GM21529 (cell line): ENCODE results near the gene SCAP.
A peak's percentile ranks its signal among the peaks of the same experiment; 100 is the strongest.
"Not testable (repeated sequence)": the region's sequence is repeated elsewhere in the genome, so short reads cannot be mapped to it uniquely, and the experiment has no call there.

Source experiments
- ATAC-seq: cut with Tn5 transposase; IDR thresholded peaks from one replicate; pipeline ENCODE4 v1.9.1; 2021; ENCODE audit not compliant: unreplicated experiment

The SCAP gene

DNA sequence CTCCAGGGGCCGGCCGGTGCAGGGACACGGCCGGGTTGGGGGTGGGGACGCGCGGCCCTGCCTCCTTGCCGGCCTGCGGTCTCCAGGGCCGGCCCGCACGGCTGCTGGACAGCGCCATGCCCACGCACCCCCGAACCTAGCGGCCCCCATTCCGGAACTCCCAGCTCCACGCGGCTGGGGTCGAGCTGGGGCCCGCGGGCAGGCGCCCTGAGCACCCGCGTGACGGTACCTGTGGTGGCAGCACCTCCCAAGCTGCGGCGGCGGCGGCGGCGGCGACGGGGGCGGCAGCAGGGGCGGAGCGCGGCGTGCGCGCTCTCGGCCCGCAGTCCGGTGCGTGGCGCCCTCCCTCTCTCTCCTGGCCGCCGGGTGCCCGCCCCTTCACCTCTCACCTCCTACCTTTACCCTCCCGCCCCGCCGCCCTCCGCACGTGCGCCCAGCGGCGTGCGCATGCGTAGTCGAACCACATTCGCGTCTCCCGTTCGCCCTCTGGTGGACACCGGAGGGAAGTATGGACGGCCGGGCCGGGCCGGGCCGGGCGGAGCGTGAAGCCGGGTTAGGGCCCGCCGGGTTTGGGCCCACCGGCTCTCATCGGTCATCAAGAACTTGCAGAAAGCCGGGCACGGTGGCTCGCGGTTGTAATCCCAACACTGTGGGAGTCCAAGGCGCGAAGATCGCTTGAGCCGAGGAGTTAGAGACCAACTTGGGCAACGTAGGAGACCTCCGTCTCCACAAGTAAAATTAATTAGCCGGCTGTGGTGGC, at the start of gene SCAP:
TSS of gene SCAP (minus strand) at position 372 of the 760 bp plus-strand sequence. CDS start 32,948 bp downstream, outside the sequence.
- ATAC-seq: peak; percentile 88

DNA sequence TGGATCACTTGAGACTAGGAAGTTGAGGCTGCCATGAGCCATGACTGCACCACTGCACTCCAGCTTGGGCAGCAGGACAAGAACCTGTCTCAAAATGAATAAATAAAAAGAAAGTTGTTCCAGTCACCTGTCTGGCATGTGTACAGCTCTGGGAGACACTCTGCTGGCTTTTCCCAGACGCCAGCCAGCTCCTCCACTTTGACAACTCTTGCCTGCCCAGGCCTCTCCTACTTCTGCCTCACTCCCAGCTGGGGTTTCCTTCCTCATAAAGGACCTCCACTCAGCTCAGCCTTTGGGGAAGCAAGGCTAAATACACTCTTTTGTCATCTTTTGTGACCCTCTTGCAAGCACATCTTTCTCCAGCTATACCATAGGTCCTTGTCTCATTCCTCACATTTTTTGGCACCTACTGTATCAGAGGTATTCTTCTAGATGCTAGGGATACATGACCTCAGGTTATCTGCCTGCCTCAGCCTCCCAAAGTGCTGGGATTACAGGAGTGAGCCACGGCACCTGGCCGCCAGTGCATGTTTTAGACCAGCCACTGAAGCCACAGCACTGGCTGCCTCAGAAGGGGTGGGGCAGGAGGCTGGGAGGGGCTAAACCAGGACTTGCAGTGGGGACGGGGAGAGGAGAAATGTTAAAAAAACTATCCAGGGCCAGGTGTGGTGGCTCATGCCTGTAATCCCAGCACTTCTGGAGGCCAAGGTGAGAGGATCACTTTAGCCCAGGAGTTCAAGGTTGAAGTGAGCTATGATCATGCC, 47.8 kb upstream of the SCAP start:
- ATAC-seq: no peak

DNA sequence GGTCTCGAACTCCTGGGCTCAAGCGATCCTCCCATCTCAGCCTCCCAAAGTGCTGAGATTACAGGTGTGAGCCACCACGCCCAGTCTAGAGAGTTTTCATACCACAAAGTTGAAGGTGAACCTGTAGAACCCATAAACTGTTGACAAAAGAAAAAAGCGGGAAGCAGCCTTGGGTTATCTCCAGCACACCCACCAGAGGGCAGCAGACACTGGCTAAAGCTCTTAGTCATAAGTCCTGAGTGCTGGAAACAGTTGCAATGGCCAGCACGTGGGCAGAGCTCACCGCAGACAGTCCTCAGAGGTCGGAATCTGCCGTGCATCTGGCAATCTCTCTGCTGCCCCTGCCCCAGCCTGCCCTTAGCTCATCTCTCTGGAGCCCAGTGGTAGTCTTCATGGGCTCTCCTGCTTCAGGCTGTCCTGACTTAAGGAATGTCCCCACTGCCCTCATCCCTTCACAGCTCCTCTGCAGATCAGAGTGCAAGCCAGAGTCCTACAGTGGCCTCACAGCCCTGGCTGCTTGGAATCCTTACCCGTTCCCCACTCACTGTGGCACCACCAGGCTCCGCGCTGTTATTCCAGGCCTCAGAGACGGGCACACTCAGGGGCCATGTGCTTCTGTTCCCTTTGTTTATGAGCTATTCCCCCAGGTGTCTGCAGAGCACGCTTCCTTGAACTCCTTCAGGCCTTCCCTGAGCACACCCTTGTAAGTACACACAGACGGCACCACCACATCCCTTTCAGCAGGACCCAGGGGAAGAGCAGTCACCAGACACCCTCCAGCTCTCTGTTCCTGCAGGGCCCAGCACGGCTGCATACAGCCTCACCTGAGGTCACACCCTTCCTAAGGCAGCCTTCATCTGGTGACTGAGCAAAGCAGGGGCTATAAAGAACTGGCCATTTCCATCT, 46.6 kb upstream of the SCAP start:
- no peak for ATAC-seq

DNA sequence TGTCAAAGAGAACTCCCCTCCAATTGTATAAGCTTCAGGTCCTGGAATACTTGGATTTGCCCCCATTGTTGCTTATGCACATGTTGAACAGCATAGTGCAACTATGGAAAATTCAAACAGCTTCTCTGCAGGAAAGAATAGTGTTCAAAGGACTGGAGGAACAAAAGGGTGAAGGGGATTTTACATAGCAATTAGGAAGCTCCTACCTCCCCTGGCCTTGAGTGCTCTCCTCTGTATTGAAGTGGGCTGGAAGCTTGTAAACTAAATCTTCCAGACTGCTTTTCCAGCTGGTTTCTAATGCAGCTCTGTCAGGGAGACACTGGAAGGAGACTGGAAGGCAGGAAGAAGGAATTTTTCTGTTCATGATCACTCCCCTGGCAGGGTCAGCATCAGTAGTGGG, 45.0 kb upstream of the SCAP start:
- ATAC-seq: no peak

DNA sequence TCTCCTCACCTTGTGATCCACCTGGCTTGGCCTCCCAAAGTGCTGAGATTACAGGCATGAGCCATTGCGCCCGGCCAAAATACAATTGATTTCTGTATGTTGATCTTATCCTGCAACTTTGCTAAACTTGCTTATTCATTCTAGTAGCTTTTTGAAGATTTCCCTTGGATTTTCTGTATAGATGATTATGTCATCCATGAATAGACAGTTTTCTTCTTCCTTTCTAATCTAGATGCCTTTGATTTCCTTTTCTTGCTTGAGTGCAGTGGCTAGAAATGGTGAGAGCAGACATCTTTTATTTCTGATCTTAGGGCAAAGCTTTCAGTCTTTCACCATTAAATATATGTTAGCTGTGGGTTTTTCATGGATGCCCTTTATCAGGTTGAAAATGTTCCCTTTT, 42.2 kb upstream of the SCAP start:
- no peak for ATAC-seq

DNA sequence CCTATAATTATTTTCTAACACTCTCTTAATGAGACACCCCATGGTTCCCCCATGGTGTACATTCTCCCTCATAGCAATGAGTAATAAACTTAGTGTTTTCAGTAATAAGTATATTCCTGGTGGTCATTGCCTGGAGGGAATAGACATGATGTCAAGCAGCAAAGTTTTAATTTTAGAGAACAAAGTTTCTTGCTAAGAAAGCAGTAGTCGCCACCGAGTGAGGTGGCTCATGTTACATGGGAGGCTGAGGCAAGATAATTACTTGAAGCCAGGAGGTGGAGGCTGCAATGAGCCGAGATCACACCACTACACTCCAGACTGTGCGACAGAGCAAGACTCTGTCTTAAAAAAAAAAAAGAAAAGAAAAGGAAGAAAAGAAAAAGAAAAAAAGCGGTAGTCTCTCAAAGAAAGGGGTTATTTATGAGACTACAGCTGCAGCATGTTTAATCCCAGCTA, 40.2 kb upstream of the SCAP start:
- no peak for ATAC-seq

DNA sequence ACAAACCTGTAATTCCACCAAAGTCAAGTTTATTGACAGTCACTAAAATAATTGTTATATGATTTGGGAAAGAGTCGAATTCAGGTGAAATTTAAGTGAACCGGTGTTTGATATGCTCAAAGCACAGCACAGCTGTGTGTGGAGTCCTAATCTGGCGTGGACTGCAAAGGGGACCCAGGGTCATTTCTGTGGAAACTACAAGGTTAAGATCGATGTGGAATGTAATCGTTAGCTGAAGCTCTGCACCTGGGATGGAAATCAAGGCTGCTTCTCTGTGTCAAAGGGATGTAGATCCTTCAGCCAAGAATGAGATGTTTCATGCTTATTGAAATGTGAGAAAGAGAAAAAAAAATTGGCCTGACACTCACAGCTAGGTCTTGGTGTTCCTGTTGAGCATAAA, 39.4 kb upstream of the SCAP start:
- ATAC-seq: no peak

DNA sequence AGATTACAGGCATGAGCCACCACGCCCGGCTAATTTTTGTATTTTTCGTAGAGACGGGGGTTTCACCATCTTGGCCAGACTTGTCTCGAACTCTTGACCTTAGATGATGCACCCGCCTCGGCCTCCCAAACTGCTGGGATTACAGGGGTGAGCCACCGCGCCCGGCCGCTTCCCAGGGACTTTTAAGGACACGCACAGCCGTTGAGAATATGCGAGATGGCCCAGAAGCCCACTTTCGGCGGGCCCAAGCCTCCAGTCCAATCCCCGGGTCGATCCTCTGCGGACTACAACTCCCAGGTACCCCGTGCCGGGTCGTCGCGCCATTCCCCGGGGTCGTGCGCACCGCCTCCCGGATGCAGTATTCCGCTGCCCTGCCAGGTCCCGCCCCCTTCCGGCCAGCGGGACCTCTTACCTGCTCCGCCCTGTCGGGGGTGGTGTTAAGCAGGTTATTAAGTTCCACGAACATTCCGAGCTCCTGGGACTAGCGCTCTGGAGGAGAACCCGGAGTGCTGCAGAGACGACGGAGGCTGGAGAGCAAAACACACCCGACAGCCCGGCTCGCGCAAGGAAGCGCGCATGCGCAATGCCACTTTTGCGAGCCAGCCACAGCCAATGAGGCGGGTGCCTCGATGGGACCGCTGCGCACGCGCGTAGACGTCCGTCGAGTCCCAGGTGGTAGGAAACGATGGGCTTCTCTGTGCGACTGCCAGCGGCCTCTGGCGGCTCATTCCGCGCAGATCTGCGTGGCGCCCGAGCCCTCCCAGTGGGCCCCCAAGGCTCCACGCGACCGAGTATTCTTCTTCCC, 37.6 kb upstream of the SCAP start, which contains the start of gene ELP6:
TSS of gene ELP6 (minus strand) at position 588 of the 805 bp plus-strand sequence. CDS start at position 466, 122 bp downstream.
- ATAC-seq: peak; percentile 92

DNA sequence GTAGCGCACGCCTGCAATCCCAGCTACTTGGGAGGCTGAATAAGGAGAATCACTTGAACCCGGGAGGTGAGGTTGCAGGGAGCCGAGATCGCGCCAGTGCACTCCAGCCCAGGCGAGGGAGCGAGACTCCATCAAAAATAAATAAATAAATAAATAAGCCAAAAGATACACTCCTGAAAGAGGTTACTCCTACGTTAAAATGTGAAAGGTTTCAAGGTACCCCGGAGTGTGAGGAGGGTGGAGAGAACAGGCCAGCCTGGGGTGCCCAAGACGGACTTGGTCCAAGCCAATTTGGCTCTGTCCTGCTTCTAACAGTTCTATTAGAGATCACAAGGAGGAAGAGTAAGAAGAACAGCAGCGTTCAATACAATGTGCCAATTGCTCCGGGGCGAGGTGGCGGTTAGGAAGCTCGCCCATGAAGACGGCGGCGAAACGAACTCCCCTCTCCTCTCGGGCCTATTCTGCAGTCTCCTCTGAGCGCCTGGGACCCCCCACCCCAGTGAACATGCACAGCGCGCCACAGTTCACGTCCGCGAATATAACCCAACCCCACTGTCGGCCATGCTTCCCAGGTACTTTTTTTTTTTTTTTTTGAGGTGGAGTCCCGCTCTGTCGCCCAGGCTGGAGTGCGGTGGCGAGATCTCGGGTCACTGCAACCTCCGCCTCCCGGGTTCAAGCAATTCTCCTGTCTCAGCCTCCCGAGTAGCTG, 36.8 kb upstream of the SCAP start:
- peak; percentile 10 for ATAC-seq

DNA sequence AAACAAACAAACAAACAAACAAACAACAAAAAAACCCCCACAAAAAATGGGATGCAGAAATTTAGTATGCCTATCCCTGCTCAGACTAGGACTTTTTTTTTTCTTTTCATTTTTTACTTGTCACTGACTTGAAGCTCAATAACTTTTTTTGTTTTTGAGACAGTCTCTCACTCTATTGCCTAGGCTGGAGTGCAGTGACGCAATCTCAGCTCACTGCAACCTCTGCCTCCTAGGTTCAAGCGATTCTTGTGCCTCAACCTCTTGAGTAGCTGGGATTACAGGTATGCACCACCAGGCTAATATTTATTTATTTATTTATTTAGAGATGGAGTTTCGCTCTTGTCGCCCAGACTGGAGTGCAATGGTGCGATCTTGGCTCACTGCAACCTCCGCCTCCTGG, 29.5 kb upstream of the SCAP start:
- not testable (repeated sequence) for ATAC-seq

DNA sequence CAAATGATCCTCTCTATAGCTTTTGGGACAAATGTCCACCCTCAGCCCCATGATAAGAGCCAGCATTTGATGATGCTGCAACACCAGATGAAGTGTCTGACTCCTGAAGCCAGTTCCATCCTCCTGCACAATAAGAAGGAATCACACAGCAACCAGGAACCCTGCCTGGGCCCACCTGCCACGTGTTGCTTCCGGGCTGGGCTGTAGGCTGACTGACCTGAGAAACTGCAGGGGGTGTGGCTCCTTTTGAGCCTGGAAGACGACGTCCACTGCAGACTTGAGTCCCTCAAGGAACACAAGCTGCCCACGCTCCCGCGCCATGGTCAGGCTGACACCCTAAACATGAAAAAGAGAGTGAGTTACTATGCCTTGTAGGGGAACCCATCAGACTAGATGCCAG, 28.4 kb upstream of the SCAP start:
- no peak for ATAC-seq

DNA sequence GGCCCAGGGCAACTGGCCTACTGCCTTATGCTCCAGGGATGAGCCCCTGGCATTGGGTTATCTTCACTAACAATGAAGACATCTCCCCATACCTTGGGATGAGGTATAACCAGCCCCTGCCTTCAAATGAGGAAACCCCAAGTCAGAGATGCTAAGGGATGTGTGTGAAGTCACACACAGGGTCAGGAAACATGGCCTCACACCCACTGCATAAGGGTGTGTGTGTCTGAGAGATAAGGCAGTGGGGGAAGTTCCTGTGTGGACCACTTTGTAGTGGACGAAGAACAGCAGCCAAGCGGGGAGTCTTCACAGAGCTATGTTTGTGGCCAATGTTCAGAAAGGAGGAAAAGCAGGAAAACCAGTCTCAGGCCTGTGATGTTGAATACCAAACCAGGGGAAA, 27.3 kb upstream of the SCAP start:
- ATAC-seq: no peak

DNA sequence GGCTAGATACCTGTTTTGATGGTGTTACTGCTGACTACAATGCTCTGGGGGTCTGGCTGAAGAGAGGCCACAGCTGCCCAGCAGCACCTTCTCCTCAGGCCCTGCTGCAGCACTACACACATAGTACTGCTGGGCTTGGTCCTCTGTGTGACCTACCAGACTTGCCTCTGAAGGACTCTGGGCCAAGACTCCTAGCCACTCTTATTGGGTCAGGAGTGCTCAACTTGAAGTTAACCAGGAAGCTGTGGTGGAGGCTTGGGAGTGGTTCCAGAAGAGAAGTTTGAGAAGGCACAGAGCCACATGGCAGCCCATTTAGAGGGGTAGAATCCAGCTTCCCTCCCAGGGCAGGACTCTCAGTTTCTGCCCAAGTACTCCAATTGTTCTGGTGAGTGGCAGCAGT, 21.2 kb upstream of the SCAP start:
- no peak for ATAC-seq

DNA sequence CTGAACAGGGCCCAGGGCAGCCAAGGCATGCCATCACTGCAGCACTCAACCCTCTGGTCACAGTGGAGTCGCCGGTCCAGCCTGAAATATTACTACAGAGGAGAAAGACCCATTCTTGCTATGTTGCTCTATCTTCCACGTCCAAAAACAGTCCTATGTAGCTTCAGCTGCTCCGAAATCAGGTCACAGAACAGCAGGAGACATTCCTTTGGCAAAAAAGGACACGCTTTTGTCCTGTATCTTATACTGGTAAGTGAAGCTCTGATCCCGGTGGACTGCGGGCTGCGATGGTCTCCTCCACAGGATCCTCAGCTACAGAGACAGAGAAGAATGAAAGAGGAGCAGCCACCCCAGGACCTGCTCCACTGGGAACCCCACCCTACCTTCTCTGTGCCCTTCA, 20.1 kb upstream of the SCAP start:
- ATAC-seq: no peak

DNA sequence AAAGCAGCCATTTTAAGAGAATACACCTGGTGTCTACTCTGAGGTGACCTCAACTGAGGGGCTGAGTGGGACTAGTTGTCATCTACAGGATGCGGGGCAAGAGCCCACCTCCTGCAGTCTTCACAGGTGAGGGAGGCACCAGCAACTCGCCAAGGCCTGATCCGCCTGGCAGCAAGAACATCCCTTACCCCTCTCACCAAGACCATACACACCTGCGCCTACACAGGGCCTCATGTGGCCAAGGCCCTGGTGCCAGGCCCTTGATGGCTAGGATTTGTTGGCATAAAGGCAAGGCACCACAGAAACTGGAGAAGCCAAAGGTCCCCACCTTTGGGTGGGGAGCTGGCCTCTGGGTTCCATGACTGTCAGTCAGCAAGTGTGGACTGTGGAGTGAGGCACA, 19.4 kb upstream of the SCAP start:
- ATAC-seq: no peak

DNA sequence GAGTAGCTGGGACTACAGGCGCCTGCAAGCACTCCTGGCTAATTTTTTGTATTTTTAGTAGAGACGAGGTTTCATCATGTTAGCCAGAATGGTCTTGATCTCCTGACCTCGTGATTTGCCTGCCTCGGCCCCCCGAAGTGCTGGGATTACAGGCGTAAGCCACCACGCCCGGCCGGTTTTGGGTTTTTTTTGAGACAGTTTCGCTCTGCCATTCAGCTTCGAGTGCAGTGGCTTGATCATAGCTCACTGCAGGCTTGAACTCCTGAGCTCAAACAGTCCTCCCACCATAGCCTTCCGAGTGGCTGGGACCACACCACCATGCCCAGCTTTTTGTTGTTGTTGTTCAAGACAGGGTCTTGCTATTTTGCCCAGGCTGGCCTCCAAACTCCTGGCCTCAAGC, 16.0 kb upstream of the SCAP start:
- no peak for ATAC-seq

DNA sequence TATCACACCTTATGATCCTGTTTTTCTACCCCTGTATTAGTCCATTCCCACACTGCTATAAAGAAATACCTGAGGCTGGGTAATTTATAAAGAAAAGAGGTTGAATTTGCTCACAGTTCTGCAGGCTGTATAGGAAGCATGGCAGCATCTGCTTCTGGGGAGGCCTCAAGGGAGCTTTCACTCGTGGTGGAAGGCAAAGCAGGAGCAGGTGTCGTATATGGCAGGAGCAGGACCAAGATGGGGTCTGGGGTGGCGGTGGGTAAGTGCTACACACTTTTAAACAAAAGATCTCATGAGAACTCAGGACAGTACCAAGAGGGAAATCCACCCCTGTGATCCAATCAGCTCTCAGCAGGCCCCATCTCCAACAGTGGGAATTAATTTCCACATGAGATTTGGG, 15.4 kb upstream of the SCAP start:
- no peak for ATAC-seq

DNA sequence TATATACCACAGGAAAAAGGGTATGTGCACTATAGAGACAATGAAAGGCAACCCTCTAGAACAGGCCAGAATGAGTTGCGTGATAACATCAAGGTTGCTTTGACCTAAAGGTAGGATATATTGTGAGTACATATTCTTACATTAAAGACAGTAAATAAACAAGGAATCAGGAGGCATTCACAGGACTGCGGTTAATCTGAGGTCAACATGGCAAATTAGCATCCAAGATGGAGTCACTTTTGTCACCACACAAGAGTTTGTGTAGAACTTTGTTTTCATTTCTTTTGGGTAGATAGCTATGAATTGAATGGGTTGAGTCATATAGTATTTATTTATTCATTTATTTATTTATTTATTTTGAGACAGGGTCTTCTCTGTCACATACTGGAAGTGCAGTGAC, 11.5 kb upstream of the SCAP start:
- no peak for ATAC-seq

DNA sequence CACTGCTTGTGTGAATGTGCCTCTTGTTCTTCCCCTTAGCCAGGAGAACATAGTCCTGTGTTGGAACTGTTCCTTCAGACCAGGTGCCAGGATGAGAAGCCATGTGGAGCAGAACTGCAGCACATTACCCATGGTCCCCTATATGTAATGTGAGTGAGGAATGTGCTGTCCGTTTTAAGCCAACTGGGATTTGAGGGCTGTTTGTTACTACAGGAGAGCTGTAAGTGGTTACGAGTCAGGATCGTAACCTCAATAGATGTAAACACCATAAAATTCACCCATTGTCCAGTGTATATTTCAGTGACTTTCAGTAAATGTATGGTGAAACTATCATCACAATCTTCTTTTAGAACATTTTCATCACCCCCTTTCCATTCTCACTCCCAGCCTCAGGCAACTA, 10.1 kb upstream of the SCAP start:
- no peak for ATAC-seq

DNA sequence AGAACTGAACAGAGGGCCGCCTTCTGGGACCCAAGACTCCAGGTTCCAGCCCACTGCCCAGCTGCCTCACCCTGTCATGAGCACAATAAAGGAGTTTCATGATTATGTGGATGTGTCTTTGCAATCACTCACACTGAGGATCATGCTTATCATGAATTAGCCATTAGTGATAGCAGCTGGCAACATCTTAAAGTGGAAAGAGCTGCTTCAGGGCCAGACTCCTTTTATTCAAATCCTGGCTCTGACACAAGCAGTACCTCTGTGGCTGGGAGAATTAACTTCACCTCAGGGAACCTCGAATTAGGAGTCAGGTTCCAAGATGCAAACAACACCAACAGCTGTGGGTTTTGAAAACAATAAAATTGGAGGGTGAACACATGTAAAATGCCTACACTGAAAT, 6.6 kb upstream of the SCAP start:
- ATAC-seq: no peak
